NCI-H774 (cell line): ENCODE data around the gene PERCC1.
"Not testable (repeated sequence)": the region's sequence is repeated elsewhere in the genome, so short reads cannot be mapped to it uniquely, and the experiment has no call there.

ENCODE experiments used
- DNase-seq: peaks from one replicate; lab custom pipeline; 2025; lab: John Stamatoyannopoulos, UW

The PERCC1 gene

DNA sequence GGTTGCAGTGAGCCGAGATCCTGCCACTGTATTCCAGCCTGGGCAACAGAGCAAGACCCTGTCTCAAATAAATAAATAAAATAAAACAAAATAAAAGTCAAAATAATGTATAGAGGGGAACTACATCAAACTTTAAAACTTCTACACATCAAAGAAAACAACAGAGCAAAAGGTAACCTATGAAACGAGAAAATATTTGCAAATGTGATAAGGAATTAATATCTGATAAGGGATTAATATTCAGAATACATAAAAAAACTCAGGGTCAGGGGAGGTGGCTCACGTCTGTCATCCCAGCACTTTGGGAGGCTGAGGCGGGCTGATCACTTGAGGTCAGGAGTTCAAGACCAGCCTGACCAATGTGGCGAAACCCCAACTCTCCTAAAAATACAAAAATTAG, 38.3 kb downstream of the PERCC1 start:
- not testable (repeated sequence) for DNase-seq

DNA sequence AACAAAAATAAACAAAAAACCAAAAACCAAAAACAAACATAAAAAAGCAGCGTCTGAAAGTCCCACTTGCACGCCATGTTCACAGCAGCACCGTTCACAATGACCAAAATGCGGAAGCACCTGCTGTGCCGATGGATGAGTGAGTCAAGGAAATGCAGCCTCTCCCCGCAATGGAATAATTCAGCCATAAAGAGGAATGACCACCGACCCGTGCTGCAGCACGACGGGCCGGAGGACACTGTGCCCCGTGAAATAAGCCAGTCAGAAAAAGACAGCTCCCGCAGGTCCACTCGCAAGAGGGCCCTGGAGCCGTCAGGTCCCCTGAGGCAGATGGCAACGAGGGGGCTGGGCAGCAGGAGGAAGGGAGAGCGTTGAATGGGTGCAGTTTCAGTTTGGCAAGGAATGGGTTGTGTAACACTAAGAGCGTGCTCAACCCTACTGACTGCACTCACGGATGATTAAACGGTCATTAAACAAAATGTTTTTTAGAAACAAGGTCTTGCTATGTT, 38.9 kb downstream of the PERCC1 start:
- DNase-seq: no peak

- no peak for DNase-seq
Measured at GRCh38 chr16:1470481-1471251, 39.8 kb downstream of the PERCC1 start.

- DNase-seq: no peak
Measured at GRCh38 chr16:1471569-1472194, 40.8 kb downstream of the PERCC1 start.

DNA sequence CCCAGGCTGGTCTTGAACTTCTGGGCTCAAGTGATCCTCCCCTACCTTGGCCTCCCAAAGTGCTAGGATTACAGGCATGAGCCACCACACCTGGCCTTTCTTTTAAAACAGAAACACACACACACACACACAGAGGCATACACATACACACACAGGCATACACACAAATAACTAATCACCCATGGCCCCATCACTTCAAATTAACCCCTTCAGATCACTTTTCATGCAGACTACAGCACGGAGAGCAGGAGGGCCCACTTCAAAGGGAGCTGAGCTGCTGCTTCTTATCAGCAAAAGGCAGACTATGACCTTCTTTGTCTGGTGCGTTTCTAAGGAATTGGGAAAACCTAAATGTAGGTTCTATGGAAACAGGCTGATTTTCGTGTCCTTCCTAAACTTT, 42.1 kb downstream of the PERCC1 start:
- DNase-seq: no peak

DNA sequence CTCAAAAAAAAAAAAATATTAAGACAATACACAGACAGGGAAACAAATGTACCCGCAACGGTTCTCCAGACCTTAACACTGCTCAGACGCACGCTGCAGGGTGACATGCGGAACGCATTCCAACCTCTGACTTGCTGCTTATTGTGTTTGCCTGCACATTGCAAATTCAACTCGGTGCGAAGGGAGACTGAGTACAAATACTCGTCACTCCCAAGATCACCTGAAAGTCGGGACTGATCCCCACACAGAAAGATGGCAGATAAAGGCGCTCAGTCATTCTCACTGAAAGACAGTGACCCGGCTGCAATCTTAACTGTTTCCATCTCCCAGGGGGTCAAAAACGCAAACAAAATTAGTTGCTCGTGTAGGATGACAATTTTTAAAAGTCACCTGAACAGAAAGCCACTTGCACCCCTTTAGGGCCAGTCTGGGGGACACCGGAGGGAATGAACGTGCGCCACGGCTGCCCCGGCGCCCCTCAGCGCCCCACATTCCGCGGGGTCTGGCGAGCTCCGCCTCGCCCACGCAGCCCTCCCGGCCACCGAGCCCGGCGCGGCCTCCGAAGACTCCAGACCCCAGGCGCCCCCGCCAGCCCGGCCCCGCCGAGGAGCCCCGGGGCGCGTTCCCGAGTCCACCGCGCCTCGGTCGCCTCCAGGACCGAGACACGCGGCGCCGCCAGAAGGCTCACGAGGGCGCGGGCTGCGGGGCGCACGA, 43.4 kb downstream of the PERCC1 start:
- no peak for DNase-seq

- DNase-seq: peak; percentile 21
Measured at GRCh38 chr16:1474796-1475551, 44.1 kb downstream of the PERCC1 start, which contains the start of gene CLCN7. CLCN7 (minus strand) TSS chr16:1475028; CDS start chr16:1474974, 54 bp downstream.

DNA sequence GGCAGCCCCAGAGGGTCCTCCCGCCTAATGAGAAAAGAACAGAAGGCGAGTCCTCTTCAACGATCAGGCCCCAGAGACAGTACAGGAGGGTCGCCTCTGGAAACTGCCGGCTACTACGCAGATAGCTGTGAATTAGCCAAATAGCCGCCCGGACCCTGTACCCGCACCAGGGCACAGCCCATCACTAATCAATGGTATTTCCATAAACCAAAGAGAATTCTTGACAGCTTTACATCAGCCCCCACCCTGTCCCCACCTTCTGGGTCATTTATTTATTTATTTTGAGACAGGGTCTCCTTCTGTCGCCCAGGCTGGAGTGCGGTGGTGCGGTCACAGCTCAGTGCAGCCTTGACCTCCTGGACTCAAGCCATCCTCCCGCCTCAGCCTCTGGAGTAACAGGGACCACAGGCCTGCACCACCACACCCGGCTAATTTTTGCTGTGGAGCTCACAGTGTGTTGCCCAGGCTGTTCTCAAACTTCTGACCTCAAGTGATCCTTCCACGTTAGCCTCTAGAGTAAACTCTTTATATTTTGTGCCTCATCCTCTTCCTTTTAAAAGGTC, 44.8 kb downstream of the PERCC1 start:
- DNase-seq: no peak

GRCh38 chr16:1477033-1477432, 46.2 kb downstream of the PERCC1 start:
- no peak for DNase-seq

DNA sequence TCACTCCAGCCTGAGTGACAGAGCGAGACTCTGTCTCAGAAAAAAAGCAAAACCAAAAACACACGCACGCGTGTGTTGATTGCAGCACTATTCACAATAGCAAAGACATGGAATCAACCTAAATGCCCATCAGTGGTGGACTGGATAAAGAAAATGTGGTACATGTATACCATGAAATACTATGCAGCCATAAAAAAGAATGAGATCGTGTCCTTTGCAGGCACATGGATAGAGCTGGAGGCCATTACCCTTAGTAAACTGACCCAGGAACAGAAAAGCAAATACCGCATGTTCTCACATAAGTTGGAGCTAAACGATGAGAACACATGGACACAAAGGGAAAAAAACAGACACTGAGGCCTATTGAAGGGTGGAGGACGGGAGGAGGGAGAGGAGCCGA, 48.1 kb downstream of the PERCC1 start:
- not testable (repeated sequence) for DNase-seq

DNA sequence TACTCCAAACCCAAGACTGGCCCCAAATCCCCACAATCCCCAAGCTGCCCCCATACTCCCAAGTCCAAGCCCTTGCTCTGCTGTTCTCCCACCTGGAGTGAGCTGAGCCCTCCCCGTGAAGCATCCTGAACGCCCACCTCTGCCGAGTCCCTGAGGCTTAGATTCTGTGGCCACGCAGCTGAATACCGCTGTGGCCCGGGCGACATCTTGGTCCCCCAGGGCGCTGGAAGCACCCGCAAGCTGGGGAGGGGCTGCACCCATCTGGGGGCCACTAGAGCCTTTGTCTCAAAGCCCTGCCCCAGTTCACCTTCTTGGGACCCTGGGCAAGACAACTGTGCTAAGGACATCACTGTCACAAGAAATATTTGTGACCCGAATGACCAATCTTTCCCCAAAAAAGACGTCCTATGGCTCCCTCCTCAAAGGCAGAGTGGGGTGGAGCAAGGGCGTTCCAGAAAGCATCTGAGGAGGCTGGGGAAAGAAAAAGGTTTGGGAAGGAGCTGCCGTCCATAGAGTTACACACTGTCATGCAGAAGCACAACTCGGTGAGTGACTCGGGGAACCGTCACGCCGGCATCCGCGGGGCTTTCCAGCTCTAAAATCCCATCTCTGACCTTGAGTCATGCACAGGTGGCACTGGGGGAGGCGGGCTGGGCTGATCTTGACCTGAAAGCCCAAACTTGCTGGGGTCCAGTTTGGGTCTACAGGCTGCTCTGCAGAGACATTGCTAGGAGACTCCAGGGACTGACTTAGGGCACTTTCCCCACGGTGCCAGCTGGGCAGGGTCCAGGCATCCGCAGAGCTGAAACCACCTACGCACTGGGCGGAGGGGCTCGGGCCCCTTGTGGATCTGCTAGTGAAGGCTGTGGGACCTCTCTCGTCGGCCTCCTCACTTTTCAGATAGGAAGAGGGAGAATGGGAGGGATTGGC, 51.3 kb downstream of the PERCC1 start:
- DNase-seq: no peak
